GM18909 (cell line): ENCODE data around the gene ZNRF4.
"Not testable (repeated sequence)": the region's sequence is repeated elsewhere in the genome, so short reads cannot be mapped to it uniquely, and the experiment has no call there.

Experiments used
- ATAC-seq: cut with Tn5 transposase; IDR thresholded peaks from one replicate; pipeline ENCODE4 v1.9.1; 2021; ENCODE audit warnings: mild to moderate bottlenecking; ENCODE audit not compliant: unreplicated experiment, poor library complexity

ZNRF4 gene

GRCh38 chr19:5455367-5456129 lies at the start of gene ZNRF4:
Gene ZNRF4 (plus strand): TSS chr19:5455417. CDS start chr19:5455492, 75 bp downstream.
- ATAC-seq = no peak

- not testable (repeated sequence) for ATAC-seq
Measured at GRCh38 chr19:5406198-5406597, 49.0 kb upstream of the ZNRF4 start.

- no peak for ATAC-seq
Measured at GRCh38 chr19:5406816-5407215, 48.4 kb upstream of the ZNRF4 start.

- ATAC-seq = no peak
Measured at GRCh38 chr19:5407356-5407755, 47.9 kb upstream of the ZNRF4 start.

- ATAC-seq = no peak
Measured at GRCh38 chr19:5417495-5418436, 37.5 kb upstream of the ZNRF4 start.

- no peak for ATAC-seq
Measured at GRCh38 chr19:5418677-5419076, 36.5 kb upstream of the ZNRF4 start.

GRCh38 chr19:5420953-5421352 lies 34.3 kb upstream of the ZNRF4 start:
- no peak for ATAC-seq

GRCh38 chr19:5423567-5424125 lies 31.6 kb upstream of the ZNRF4 start:
- ATAC-seq = no peak

GRCh38 chr19:5424192-5424973 lies 30.8 kb upstream of the ZNRF4 start:
- no peak for ATAC-seq

- ATAC-seq = no peak
Measured at GRCh38 chr19:5425260-5425659, 30.0 kb upstream of the ZNRF4 start.

GRCh38 chr19:5430237-5430636 lies 25.0 kb upstream of the ZNRF4 start:
- no peak for ATAC-seq

- ATAC-seq = no peak
Measured at GRCh38 chr19:5432687-5433086, 22.5 kb upstream of the ZNRF4 start.

GRCh38 chr19:5434351-5434917 lies 20.8 kb upstream of the ZNRF4 start:
- ATAC-seq = no peak

- ATAC-seq = no peak
Measured at GRCh38 chr19:5434970-5435641, 20.1 kb upstream of the ZNRF4 start.

GRCh38 chr19:5435642-5436017 lies 19.6 kb upstream of the ZNRF4 start:
- no peak for ATAC-seq

- no peak for ATAC-seq
Measured at GRCh38 chr19:5436106-5436947, 18.9 kb upstream of the ZNRF4 start.

GRCh38 chr19:5436948-5437306 lies 18.3 kb upstream of the ZNRF4 start:
- no peak for ATAC-seq

- ATAC-seq = not testable (repeated sequence)
Measured at GRCh38 chr19:5438756-5439155, 16.5 kb upstream of the ZNRF4 start.

- no peak for ATAC-seq
Measured at GRCh38 chr19:5439452-5439851, 15.8 kb upstream of the ZNRF4 start.
